Loucy (cell line): ENCODE measurements around the gene MRNIP.

ENCODE experiments used
- H2AFZ ChIP-seq: fragments of 200-600 bp; sonication (generic); 2 replicates; pipeline ENCODE4 v1.6.0; 2016; ENCODE audit warnings: antibody characterized with exemption, mild to moderate bottlenecking, low read length, moderate library complexity
- H3F3A ChIP-seq: fragments of 200-600 bp; 2 replicates; pipeline ENCODE4 v1.6.0; 2016; ENCODE audit warnings: antibody characterized with exemption, low read depth, mild to moderate bottlenecking
- H3K27me3 ChIP-seq: fragments of 200-600 bp; sonication (generic); 2 replicates; pipeline ENCODE4 v1.6.1; 2014; ENCODE audit warnings: low read length, mild to moderate bottlenecking; ENCODE audit not compliant: insufficient read depth, poor library complexity, severe bottlenecking
- H3K36me3 ChIP-seq: fragments of 200-600 bp; sonication (generic); 2 replicates; pipeline ENCODE4 v1.6.1; 2016; ENCODE audit warnings: low read length; ENCODE audit not compliant: insufficient read depth
- H3K4me1 ChIP-seq: fragments of 200-600 bp; sonication (generic); 2 replicates; pipeline ENCODE4 v1.5.1; 2014; ENCODE audit warnings: low read length, mild to moderate bottlenecking; ENCODE audit not compliant: insufficient read depth, poor library complexity, severe bottlenecking
- H3K4me2 ChIP-seq: fragments of 200-600 bp; sonication (generic); 2 replicates; pipeline ENCODE4 v1.6.0; 2014; ENCODE audit warnings: antibody characterized with exemption, low read length, low read depth, mild to moderate bottlenecking; ENCODE audit not compliant: poor library complexity, severe bottlenecking
- H3K4me3 ChIP-seq: fragments of 200-600 bp; sonication (generic); 2 replicates; pipeline ENCODE4 v1.5.1; 2014; ENCODE audit warnings: low read length, mild to moderate bottlenecking, mixed read lengths; ENCODE audit not compliant: poor library complexity, severe bottlenecking
- H3K79me2 ChIP-seq: fragments of 200-600 bp; sonication (generic); 2 replicates; pipeline ENCODE4 v1.6.1; 2014; ENCODE audit warnings: low read length; ENCODE audit not compliant: insufficient read depth
- H3K9ac ChIP-seq: fragments of 200-600 bp; sonication (generic); 2 replicates; pipeline ENCODE4 v1.6.0; 2014; ENCODE audit warnings: mild to moderate bottlenecking, low read depth, low read length, moderate library complexity; ENCODE audit not compliant: poor library complexity, severe bottlenecking
- H3K9me2 ChIP-seq: fragments of 200-600 bp; sonication (generic); replicated peaks from 2 replicates; pipeline ENCODE4 v1.6.1; 2016; ENCODE audit warnings: low read depth, low read length, mixed read lengths
- H3K9me3 ChIP-seq: fragments of 200-600 bp; sonication (generic); 2 replicates; pipeline ENCODE4 v1.6.1; 2014; ENCODE audit warnings: mild to moderate bottlenecking, antibody characterized with exemption, low read length, low read depth; ENCODE audit not compliant: insufficient read depth
- H4K20me1 ChIP-seq: fragments of 200-600 bp; sonication (generic); 2 replicates; pipeline ENCODE4 v1.6.0; 2014; ENCODE audit warnings: antibody characterized with exemption, low read length, mild to moderate bottlenecking; ENCODE audit not compliant: insufficient read depth, poor library complexity, severe bottlenecking
- EZH2phosphoT487 ChIP-seq: fragments of 200-600 bp; IDR thresholded peaks from 2 replicates; pipeline ENCODE4 v1.6.1; 2018; ENCODE audit warnings: antibody characterized with exemption, mild to moderate bottlenecking, moderate library complexity, borderline replicate concordance
- TF ChIP-seq, protein P1 (sequence below): fragments of 200-600 bp; sonication (generic); conservative IDR thresholded peaks from 2 replicates; pipeline ENCODE4 v1.5.1; 2014; ENCODE audit warnings: mild to moderate bottlenecking, antibody characterized with exemption, low read length

The MRNIP gene

DNA sequence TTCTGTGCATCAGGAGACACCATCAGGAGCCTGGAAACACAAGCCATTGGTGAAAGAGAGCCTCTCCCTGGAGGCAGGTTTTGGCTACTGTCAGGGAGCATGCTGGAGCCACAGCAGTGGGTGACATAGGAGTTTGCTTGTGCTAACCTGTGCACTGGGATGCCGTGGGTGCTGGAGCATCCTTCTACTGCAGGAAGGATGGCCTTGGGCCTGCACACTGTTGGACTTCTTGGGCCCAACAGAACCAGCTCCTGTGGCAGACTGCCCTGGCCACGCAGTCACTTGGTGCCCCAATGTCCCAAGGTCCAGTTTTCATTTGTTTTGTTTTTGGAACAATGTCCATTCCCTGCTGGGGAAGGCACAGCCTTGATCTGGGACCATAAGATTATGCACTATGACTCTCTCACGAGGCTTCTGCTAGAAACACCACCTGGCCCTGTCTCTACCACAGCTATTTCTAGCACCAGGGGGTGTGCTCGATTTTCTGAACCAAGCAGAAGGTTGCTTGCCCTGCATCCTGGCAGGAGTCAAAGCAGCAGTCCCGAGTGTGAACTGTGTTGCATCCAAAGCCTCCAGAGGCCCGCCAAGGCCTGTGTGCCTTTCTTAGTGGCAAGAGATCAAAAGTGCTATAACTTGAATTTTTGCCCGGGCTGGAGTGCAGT lies 70.3 kb downstream of the MRNIP start:
- no peak for TF ChIP-seq EZH2phosphoT487
- TF ChIP-seq, protein P1, sequence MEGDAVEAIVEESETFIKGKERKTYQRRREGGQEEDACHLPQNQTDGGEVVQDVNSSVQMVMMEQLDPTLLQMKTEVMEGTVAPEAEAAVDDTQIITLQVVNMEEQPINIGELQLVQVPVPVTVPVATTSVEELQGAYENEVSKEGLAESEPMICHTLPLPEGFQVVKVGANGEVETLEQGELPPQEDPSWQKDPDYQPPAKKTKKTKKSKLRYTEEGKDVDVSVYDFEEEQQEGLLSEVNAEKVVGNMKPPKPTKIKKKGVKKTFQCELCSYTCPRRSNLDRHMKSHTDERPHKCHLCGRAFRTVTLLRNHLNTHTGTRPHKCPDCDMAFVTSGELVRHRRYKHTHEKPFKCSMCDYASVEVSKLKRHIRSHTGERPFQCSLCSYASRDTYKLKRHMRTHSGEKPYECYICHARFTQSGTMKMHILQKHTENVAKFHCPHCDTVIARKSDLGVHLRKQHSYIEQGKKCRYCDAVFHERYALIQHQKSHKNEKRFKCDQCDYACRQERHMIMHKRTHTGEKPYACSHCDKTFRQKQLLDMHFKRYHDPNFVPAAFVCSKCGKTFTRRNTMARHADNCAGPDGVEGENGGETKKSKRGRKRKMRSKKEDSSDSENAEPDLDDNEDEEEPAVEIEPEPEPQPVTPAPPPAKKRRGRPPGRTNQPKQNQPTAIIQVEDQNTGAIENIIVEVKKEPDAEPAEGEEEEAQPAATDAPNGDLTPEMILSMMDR = no peak
- Histone ChIP-seq H3K79me2 (no peaks in the 10 kb centered on the region), H3K36me3 (no peaks in the 10 kb centered on the region), H3K9me2 (no peaks in the 10 kb centered on the region), H3K27me3 (no peaks in the 10 kb centered on the region), H3K9me3 (no peaks in the 10 kb centered on the region), H2AFZ (no peak overlapping the region), H3K9ac (no peak overlapping the region), H4K20me1 (no peaks in the 10 kb centered on the region), H3F3A (no peaks in the 10 kb centered on the region), H3K4me2 (no peak overlapping the region), H3K4me3 (no peak overlapping the region), H3K4me1 (peaks cover 3% of the 10 kb centered on the region)
